HEK293 (cell line): Measurements from ENCODE around the gene H2BK1.

Experiments used
- CTCF ChIA-PET: fragments of 350-600 bp; formaldehyde crosslinking; extraction: SDS; loops from one replicate; lab custom pipeline; 2021; ENCODE audit warnings: antibody characterized with exemption; lab: Yijun Ruan, JAX
- POLR2A ChIA-PET: fragments of 300-600 bp; formaldehyde crosslinking; extraction: SDS; loops from one replicate; lab custom pipeline; 2020; ENCODE audit warnings: antibody characterized with exemption, inconsistent platforms; lab: Yijun Ruan, JAX
- H3K27ac ChIP-seq: fragments of 200-500 bp; sonication (Bioruptor generic); 2 replicates; pipeline ENCODE4 v1.5.1; 2014; ENCODE audit warnings: low read depth, low read length, control low read depth, inconsistent platforms; ENCODE audit errors: extremely low read depth
- H3K36me3 ChIP-seq, 2 experiments: fragments of 200-500 bp in 1 of 2; sonication (Bioruptor generic) in 1 of 2; 1 replicate in 1 of 2; 2 replicates in 1 of 2; pipeline ENCODE4 v1.5.1; 2014 to 2017; ENCODE audit warnings: inconsistent platforms in 2 of 2, low read length in 2 of 2; ENCODE audit not compliant: control insufficient read depth in 2 of 2, insufficient read depth in 1 of 2
- H3K4me1 ChIP-seq: fragments of 200-500 bp; sonication (Bioruptor generic); 2 replicates; pipeline ENCODE4 v1.5.1; 2014; ENCODE audit warnings: mild to moderate bottlenecking, low read length, inconsistent platforms; ENCODE audit not compliant: control insufficient read depth, insufficient read depth
- H3K4me3 ChIP-seq: 2 replicates; pipeline ENCODE4 v1.5.1; 2011; ENCODE audit warnings: low read depth, mild to moderate bottlenecking, control low read depth, low read length, moderate library complexity
- H3K9me3 ChIP-seq: fragments of 200-500 bp; sonication (Bioruptor generic); 2 replicates; pipeline ENCODE4 v1.5.1; 2014; ENCODE audit warnings: low read depth, low read length, inconsistent platforms; ENCODE audit not compliant: control insufficient read depth, insufficient read depth
- BCL11A ChIP-seq: fragments of 450-650 bp; formaldehyde crosslinking; IDR thresholded peaks from 2 replicates; pipeline ENCODE4 v1.5.1; 2016; ENCODE audit warnings: low read depth, missing biosample characterization, missing genetic modification characterization
- CTCF ChIP-seq: fragments of 450-650 bp; formaldehyde crosslinking; IDR thresholded peaks from 2 replicates; pipeline ENCODE4 v1.5.1; 2016; ENCODE audit warnings: missing biosample characterization, missing genetic modification characterization
- GLI4 ChIP-seq: fragments of 450-650 bp; formaldehyde crosslinking; IDR thresholded peaks from 2 replicates; pipeline ENCODE4 v1.5.1; 2016; ENCODE audit warnings: missing biosample characterization, missing genetic modification characterization
- KLF10 ChIP-seq: fragments of 450-650 bp; IDR thresholded peaks from 2 replicates; pipeline ENCODE4 v1.5.1; 2018; ENCODE audit warnings: missing biosample characterization, mild to moderate bottlenecking, missing genetic modification characterization
- SP7 ChIP-seq: fragments of 450-650 bp; formaldehyde crosslinking; IDR thresholded peaks from 2 replicates; pipeline ENCODE4 v1.5.1; 2016; ENCODE audit warnings: missing biosample characterization, missing genetic modification characterization
- ZBTB8A ChIP-seq: fragments of 450-650 bp; formaldehyde crosslinking; IDR thresholded peaks from 2 replicates; pipeline ENCODE4 v1.5.1; 2016; ENCODE audit warnings: missing biosample characterization, missing genetic modification characterization
- ZNF133 ChIP-seq: fragments of 450-650 bp; formaldehyde crosslinking; IDR thresholded peaks from 2 replicates; pipeline ENCODE4 v1.5.1; 2016; ENCODE audit warnings: missing biosample characterization, missing genetic modification characterization
- ZNF157 ChIP-seq: fragments of 450-650 bp; formaldehyde crosslinking; IDR thresholded peaks from 2 replicates; pipeline ENCODE4 v1.5.1; 2016; ENCODE audit warnings: missing biosample characterization, missing genetic modification characterization
- ZNF169 ChIP-seq: fragments of 450-650 bp; formaldehyde crosslinking; IDR thresholded peaks from 2 replicates; pipeline ENCODE4 v1.5.1; 2016; ENCODE audit warnings: missing biosample characterization, missing genetic modification characterization
- ZNF223 ChIP-seq: fragments of 450-650 bp; formaldehyde crosslinking; IDR thresholded peaks from 2 replicates; pipeline ENCODE4 v1.5.1; 2016; ENCODE audit warnings: missing biosample characterization, missing genetic modification characterization
- ZNF23 ChIP-seq: fragments of 450-650 bp; formaldehyde crosslinking; IDR thresholded peaks from 2 replicates; pipeline ENCODE4 v1.5.1; 2016; ENCODE audit warnings: missing biosample characterization, missing genetic modification characterization, borderline replicate concordance
- ZNF391 ChIP-seq: fragments of 450-650 bp; formaldehyde crosslinking; IDR thresholded peaks from 2 replicates; pipeline ENCODE4 v1.5.1; 2016; ENCODE audit warnings: low read depth, missing biosample characterization, missing genetic modification characterization, borderline replicate concordance
- ZNF398 ChIP-seq: fragments of 450-650 bp; formaldehyde crosslinking; IDR thresholded peaks from 2 replicates; pipeline ENCODE4 v1.5.1; 2017; ENCODE audit warnings: missing biosample characterization, missing genetic modification characterization
- ZNF629 ChIP-seq: fragments of 450-650 bp; formaldehyde crosslinking; IDR thresholded peaks from 2 replicates; pipeline ENCODE4 v1.5.1; 2017; ENCODE audit warnings: missing biosample characterization, missing genetic modification characterization
- ZNF654 ChIP-seq: fragments of 450-650 bp; formaldehyde crosslinking; IDR thresholded peaks from 2 replicates; pipeline ENCODE4 v1.5.1; 2016; ENCODE audit warnings: low read depth, missing biosample characterization, missing genetic modification characterization
- ZNF785 ChIP-seq: fragments of 450-650 bp; formaldehyde crosslinking; IDR thresholded peaks from 2 replicates; pipeline ENCODE4 v1.5.1; 2016; ENCODE audit warnings: missing biosample characterization, missing genetic modification characterization
- TF ChIP-seq, protein P1 (sequence below): fragments of 450-650 bp; formaldehyde crosslinking; IDR thresholded peaks from 2 replicates; pipeline ENCODE4 v1.5.1; 2016; ENCODE audit warnings: missing biosample characterization, missing genetic modification characterization
- TF ChIP-seq, protein P2 (sequence below): fragments of 450-650 bp; formaldehyde crosslinking; IDR thresholded peaks from 2 replicates; pipeline ENCODE4 v1.5.1; 2016; ENCODE audit warnings: missing biosample characterization, missing genetic modification characterization

H2BK1 gene

DNA sequence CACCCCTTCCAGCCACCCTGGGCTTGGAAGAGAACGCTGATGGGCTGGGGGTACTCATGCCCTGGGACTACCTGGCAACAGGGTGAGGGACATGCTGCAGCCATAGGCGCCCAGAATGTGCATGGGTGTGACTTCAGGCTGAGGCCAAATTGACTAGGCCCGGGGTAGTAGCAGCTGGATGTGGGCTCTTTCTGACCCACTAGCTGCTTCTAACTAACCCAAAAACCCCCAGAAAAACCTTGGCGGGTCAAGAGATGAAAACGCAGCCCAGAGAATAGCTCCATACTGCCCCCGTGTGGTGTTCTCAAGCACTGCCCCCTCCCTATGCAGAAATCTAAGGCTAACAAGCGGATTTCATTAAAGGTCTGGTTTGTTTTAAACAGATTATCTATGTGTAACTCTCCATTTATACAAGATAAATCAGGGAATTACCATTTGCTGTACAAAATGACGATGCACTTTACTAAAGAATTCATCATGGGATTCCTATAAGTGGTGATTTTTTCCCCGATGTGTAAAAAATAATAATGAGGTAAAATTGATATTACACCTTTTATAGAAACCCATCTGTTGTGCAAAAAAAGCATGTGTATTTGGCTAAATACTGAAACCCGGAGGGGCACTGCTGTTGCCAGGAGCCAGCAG is 34.0 kb upstream of the H2BK1 start:
- H3K4me3 ChIP-seq = no peak overlapping the region
- ChIA-PET POLR2A (interaction anchor here (1.0 to 4.1 kb wide), 3 partner anchors 9 to 17 kb away, joined by 3 to 23 read pairs (median 4); partner anchors contain the start of genes ABCF2 and CHPF2), CTCF (interaction anchor here (0.5 to 4.6 kb wide), 42 partner anchors 8 to 1831 kb away, joined by 3 to 43 read pairs (median 4); partner anchors contain the start of genes ABCF2 and CHPF2)
- H3K36me3 ChIP-seq = peaks cover 0 to 38% of the 10 kb centered on the region in 2 experiments; a peak in 1 of 3 replicates
- peaks cover 3% of the 10 kb centered on the region; the same call in 1 of the 2 replicates for H3K4me1 ChIP-seq
- H3K27ac ChIP-seq = no peak overlapping the region
- no peak for TF ChIP-seq ZBTB8A (tag by site-specific recombination)
- TF ChIP-seq SP7 (tag by site-specific recombination) = no peak
- no peak for TF ChIP-seq ZNF133 (tag by site-specific recombination)
- TF ChIP-seq, protein P1, sequence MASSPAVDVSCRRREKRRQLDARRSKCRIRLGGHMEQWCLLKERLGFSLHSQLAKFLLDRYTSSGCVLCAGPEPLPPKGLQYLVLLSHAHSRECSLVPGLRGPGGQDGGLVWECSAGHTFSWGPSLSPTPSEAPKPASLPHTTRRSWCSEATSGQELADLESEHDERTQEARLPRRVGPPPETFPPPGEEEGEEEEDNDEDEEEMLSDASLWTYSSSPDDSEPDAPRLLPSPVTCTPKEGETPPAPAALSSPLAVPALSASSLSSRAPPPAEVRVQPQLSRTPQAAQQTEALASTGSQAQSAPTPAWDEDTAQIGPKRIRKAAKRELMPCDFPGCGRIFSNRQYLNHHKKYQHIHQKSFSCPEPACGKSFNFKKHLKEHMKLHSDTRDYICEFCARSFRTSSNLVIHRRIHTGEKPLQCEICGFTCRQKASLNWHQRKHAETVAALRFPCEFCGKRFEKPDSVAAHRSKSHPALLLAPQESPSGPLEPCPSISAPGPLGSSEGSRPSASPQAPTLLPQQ = 0 out of 2 replicates have a peak, but pooled peaks have one; percentile 12
- no peak for TF ChIP-seq ZNF398
- TF ChIP-seq, protein P2, sequence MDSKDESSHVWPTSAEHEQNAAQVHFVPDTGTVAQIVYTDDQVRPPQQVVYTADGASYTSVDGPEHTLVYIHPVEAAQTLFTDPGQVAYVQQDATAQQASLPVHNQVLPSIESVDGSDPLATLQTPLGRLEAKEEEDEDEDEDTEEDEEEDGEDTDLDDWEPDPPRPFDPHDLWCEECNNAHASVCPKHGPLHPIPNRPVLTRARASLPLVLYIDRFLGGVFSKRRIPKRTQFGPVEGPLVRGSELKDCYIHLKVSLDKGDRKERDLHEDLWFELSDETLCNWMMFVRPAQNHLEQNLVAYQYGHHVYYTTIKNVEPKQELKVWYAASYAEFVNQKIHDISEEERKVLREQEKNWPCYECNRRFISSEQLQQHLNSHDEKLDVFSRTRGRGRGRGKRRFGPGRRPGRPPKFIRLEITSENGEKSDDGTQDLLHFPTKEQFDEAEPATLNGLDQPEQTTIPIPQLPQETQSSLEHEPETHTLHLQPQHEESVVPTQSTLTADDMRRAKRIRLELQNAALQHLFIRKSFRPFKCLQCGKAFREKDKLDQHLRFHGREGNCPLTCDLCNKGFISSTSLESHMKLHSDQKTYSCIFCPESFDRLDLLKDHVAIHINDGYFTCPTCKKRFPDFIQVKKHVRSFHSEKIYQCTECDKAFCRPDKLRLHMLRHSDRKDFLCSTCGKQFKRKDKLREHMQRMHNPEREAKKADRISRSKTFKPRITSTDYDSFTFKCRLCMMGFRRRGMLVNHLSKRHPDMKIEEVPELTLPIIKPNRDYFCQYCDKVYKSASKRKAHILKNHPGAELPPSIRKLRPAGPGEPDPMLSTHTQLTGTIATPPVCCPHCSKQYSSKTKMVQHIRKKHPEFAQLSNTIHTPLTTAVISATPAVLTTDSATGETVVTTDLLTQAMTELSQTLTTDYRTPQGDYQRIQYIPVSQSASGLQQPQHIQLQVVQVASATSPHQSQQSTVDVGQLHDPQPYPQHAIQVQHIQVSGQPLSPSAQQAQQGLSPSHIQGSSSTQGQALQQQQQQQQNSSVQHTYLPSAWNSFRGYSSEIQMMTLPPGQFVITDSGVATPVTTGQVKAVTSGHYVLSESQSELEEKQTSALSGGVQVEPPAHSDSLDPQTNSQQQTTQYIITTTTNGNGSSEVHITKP = peak; percentile 38; the same call in 1 of the 2 replicates
- no peak for TF ChIP-seq KLF10 (tag by site-specific recombination)
- no peak for TF ChIP-seq ZNF785 (tag by site-specific recombination)
- TF ChIP-seq ZNF654 = peak; percentile 51
- no peak for TF ChIP-seq ZNF169
- no peak for TF ChIP-seq BCL11A (tag by site-specific recombination)
- no peak for TF ChIP-seq ZNF223
- TF ChIP-seq ZNF23 (tag by site-specific recombination) = no peak
- TF ChIP-seq GLI4 = no peak
- TF ChIP-seq ZNF391 (tag by site-specific recombination) = no peak
- TF ChIP-seq CTCF = peak; percentile 45; the same call in 1 of the 2 replicates
- no peak for TF ChIP-seq ZNF629 (tag by site-specific recombination)
- no peak for TF ChIP-seq ZNF157 (tag by site-specific recombination)
- H3K9me3 ChIP-seq = no peaks in the 10 kb centered on the region
